Measurements from ENCODE around the gene BUB3. TPM values are rescaled to one million over a fixed set of nuclear protein-coding genes. Genes with fewer than 3 reads are reported as not detected.

BUB3 gene
- total RNA-seq, 1 donor from 2014 or later: 36.5 TPM

DNA sequence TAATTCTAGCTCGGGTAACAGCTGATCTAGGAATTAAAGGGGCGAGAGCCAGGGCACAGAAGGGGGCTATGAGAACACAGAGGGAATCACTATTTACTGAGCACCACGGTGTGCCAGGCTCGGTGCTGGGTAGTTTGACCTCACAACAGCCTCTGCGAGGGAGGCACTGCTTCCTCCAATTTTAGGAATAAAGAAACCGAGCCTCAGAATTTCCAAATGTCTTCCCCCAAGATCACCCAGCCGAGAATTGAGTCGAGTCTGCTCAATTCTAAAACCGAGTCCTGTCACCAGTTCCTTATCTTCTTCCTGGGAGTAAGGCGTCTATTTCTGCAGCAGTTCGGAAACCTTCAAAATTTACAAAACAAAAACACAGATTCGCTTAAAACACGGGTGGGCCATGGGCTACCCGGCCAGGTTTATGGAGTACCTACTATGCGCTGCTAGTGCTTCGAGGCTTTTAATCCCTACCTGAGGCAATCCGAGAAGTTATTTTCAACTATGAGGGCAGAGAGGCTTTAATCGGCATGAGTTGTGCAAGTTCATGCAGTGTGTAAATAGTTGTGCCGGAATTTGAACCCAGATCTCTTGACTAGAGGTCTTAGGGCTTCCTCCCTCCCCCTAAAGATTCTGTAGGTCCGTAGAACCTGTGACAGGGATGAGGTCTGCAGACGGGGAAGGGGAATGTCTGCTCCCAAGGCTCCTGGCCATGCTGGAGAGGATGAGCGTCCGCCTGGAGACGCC is 7.1 kb upstream of the BUB3 start:
- H3K27me3 ChIP-seq (ENCODE audit: control insufficient read depth in 3 of 3, insufficient read depth in 3 of 3, low read length in 3 of 3): peaks cover 96 to 99% (median 98%) of the 10 kb centered on the region in 3 donors
- H3K27ac ChIP-seq (ENCODE audit: low read depth, low read length): no peak overlapping the region
- H3K4me3 ChIP-seq (ENCODE audit: low read length in 3 of 3): no peak overlapping the region
- H3K9ac ChIP-seq (ENCODE audit: low read depth in 1 of 3, low read length in 3 of 3): no peak overlapping the region
- H3K9me3 ChIP-seq (ENCODE audit: control insufficient read depth in 3 of 3, low read length in 3 of 3): no peaks in the 10 kb centered on the region
- H3K4me1 ChIP-seq (ENCODE audit: control insufficient read depth in 3 of 3, insufficient read depth in 3 of 3, low read length in 3 of 3): peaks cover 16 to 49% (median 25%) of the 10 kb centered on the region in 3 donors
- no peaks in the 10 kb centered on the region for H3K36me3 ChIP-seq (ENCODE audit: control insufficient read depth in 3 of 3, insufficient read depth in 3 of 3, low read length in 3 of 3)

DNA sequence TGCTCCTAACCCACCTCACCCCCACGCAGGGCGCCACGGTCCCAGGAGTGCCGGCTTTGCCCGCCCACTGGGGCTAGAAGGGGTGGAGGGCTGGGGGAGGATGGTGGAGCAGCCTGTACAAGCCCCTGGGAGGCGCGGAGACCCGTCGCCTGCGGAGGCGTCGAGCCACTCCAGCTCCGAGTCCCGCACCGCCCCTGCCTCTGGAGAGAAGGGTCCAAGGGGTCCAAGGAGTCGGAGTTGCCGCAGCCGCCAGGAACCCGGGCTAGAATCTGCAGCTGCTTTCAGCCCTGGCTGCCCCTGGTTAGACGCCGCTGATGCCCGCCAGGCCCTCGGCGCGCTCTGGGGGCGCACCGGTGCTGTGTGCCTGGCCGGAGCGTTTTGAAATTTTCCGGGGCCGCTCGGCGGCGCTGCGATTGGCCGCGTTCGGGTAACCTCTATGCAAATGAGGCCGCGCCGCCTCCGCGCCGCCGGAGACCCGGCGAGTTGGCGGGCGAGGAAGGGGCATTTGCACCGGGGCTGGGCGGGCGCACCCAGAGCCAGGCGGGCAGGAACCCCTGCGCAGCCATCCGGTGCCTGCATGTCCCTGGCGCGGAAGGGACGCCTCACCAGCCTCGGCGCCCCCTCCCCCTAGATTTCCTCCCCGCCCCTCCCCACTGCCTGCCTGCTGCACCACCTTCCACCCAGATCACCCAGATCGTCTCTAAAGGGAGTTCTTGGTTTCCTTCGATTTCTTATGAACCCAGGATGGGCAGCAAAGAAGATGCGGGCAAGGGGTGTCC is 6.4 kb upstream of the BUB3 start, which contains the start of gene HMX2:
TSS of gene HMX2 (plus strand) at position 502 of the 779 bp plus-strand sequence. CDS start at position 745, 243 bp downstream.
- no peak within 1 kb of the TSS for H3K9ac ChIP-seq (ENCODE audit: low read depth in 1 of 3, low read length in 3 of 3)
- no peak within 1 kb of the TSS for H3K27ac ChIP-seq (ENCODE audit: low read depth, low read length)
- H3K4me3 ChIP-seq (ENCODE audit: low read length in 3 of 3): no peak within 1 kb of the TSS
- peaks cover 16 to 45% (median 25%) of the 10 kb centered on the region in 3 donors for H3K4me1 ChIP-seq (ENCODE audit: control insufficient read depth in 3 of 3, insufficient read depth in 3 of 3, low read length in 3 of 3)
- H3K36me3 ChIP-seq (ENCODE audit: control insufficient read depth in 3 of 3, insufficient read depth in 3 of 3, low read length in 3 of 3): no peaks in the 10 kb centered on the region
- no peaks in the 10 kb centered on the region for H3K9me3 ChIP-seq (ENCODE audit: control insufficient read depth in 3 of 3, low read length in 3 of 3)
- peaks cover 96 to 99% (median 98%) of the 10 kb centered on the region in 3 donors for H3K27me3 ChIP-seq (ENCODE audit: control insufficient read depth in 3 of 3, insufficient read depth in 3 of 3, low read length in 3 of 3)

DNA sequence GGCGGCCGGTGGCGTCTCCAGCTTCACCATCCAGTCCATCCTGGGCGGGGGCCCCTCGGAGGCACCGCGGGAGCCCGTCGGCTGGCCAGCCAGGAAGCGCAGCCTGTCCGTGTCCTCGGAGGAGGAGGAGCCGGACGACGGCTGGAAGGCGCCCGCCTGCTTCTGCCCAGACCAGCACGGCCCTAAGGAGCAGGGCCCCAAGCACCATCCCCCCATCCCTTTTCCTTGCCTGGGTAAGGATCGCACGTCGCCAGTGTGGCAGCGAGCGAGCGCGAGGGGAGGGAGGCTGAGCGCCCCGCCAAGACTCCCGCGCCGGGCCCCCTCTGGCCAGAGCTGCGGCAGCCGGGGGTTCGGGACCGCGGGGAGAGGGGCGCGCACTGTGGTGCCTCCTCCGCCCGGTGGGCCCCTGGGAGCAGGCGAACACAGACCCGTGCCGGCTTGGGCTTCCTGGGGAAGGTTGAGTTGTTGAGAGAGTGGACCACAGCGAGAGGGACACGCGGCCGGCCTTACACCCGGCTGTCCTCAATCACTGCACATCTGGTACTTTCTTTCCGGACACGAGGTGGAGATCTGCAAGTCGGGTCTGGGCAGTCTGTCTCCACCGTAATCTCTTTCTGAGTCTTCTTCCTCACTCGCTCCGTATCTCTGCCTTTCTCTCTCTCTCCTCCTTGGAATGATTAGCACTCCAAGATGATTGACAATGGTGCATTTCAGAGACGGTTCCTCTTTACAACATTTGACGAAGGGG is 5.6 kb upstream of the BUB3 start:
- H3K4me1 ChIP-seq (ENCODE audit: control insufficient read depth in 3 of 3, insufficient read depth in 3 of 3, low read length in 3 of 3): peaks cover 16 to 45% (median 25%) of the 10 kb centered on the region in 3 donors
- H3K9ac ChIP-seq (ENCODE audit: low read depth in 1 of 3, low read length in 3 of 3): no peak overlapping the region
- H3K4me3 ChIP-seq (ENCODE audit: low read length in 3 of 3): no peak overlapping the region
- peaks cover 93 to 98% (median 95%) of the 10 kb centered on the region in 3 donors for H3K27me3 ChIP-seq (ENCODE audit: control insufficient read depth in 3 of 3, insufficient read depth in 3 of 3, low read length in 3 of 3)
- no peak overlapping the region for H3K27ac ChIP-seq (ENCODE audit: low read depth, low read length)
- H3K9me3 ChIP-seq (ENCODE audit: control insufficient read depth in 3 of 3, low read length in 3 of 3): no peaks in the 10 kb centered on the region
- H3K36me3 ChIP-seq (ENCODE audit: control insufficient read depth in 3 of 3, insufficient read depth in 3 of 3, low read length in 3 of 3): no peaks in the 10 kb centered on the region

DNA sequence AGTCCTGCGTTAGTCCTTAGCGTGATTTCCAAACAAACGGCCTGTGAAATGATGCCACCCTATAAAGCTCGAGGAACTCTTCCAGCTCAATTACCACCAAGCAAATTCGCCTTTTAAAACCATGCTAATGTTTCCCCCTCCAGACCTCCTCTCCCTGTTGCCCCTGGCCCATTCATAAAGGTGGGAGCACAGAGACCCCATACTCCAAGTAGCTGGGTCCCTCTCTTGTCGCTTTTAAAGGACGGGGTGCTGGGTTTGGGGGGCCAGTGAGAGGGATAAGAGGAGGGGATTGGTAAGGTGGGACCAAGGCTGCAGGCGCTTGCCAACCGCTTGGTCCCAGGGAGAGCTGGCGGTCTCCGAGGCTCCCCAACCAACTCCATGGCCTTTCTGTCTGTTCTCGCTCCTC is 5.0 kb upstream of the BUB3 start:
- Histone ChIP-seq H3K9ac (ENCODE audit: low read depth in 1 of 3, low read length in 3 of 3) (no peak overlapping the region), H3K36me3 (ENCODE audit: control insufficient read depth in 3 of 3, insufficient read depth in 3 of 3, low read length in 3 of 3) (no peaks in the 10 kb centered on the region), H3K4me3 (ENCODE audit: low read length in 3 of 3) (peak overlapping the region in 2 of 3 donors; percentile 58 to 67), H3K4me1 (ENCODE audit: control insufficient read depth in 3 of 3, insufficient read depth in 3 of 3, low read length in 3 of 3) (peaks cover 16 to 45% (median 25%) of the 10 kb centered on the region in 3 donors), H3K9me3 (ENCODE audit: control insufficient read depth in 3 of 3, low read length in 3 of 3) (no peaks in the 10 kb centered on the region), H3K27me3 (ENCODE audit: control insufficient read depth in 3 of 3, insufficient read depth in 3 of 3, low read length in 3 of 3) (peaks cover 87 to 93% (median 89%) of the 10 kb centered on the region in 3 donors), H3K27ac (ENCODE audit: low read depth, low read length) (no peak overlapping the region)

DNA sequence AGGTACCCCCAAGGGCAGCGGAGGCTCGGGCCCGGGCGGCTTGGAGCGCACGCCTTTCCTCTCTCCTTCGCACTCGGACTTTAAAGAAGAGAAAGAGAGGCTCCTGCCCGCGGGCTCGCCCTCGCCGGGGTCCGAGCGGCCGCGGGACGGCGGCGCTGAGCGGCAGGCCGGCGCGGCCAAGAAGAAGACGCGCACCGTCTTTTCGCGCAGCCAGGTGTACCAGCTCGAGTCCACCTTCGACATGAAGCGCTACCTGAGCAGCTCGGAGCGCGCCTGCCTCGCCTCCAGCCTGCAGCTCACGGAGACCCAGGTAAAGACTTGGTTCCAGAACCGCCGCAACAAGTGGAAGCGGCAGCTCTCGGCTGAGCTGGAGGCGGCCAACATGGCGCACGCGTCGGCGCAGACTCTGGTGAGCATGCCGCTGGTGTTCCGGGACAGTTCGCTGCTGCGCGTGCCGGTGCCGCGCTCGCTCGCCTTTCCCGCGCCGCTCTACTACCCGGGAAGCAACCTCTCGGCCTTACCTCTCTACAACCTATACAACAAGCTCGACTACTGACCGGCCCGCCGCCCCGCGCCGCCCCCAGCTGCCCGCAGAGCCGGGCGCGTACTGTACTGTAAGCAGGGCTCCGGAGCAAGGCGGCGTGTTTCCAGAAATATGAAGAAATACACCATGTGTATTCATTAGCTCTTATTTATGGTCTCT is 4.5 kb upstream of the BUB3 start:
- Histone ChIP-seq H3K27ac (ENCODE audit: low read depth, low read length) (no peak overlapping the region), H3K4me1 (ENCODE audit: control insufficient read depth in 3 of 3, insufficient read depth in 3 of 3, low read length in 3 of 3) (peaks cover 16 to 46% (median 25%) of the 10 kb centered on the region in 3 donors), H3K4me3 (ENCODE audit: low read length in 3 of 3) (peak overlapping the region; percentile 41 to 67 (median 58)), H3K36me3 (ENCODE audit: control insufficient read depth in 3 of 3, insufficient read depth in 3 of 3, low read length in 3 of 3) (no peaks in the 10 kb centered on the region), H3K9ac (ENCODE audit: low read depth in 1 of 3, low read length in 3 of 3) (no peak overlapping the region), H3K27me3 (ENCODE audit: control insufficient read depth in 3 of 3, insufficient read depth in 3 of 3, low read length in 3 of 3) (peaks cover 82 to 88% (median 83%) of the 10 kb centered on the region in 3 donors), H3K9me3 (ENCODE audit: control insufficient read depth in 3 of 3, low read length in 3 of 3) (no peaks in the 10 kb centered on the region)

DNA sequence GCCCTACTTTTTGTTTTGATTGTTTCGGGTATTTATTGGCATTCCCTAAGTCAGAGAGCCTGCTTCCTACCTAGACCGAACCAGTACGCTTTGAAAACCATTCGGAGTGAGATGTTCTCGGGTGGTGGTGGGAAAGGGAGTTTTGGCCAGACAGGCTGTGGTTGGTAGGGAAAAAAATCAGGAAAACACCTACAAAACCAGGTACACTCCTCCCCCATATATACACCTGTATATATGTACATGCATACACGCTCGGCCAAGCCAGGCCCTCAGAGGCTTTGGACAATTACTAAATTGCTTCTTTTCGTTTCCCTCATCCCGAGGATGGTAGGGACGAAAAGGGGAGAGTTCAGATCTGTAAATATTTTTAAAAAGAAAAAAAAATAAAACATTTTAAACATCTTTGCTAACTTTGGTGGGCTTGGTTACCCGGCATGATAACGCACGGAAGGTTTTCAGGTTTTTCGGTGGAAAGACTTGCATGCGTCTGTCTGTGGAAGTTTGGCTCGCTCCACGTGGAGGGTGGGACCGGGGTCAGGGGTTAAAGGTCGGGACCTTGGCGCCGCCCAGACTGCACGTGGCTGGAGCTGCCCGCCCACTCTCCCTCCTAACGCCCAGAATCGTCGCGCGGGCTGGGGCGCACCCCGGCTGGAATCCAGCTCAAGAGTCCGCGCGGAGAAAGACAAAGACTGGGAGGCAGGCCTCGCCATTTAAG is 3.8 kb upstream of the BUB3 start:
- Histone ChIP-seq H3K9me3 (ENCODE audit: control insufficient read depth in 3 of 3, low read length in 3 of 3) (no peaks in the 10 kb centered on the region), H3K36me3 (ENCODE audit: control insufficient read depth in 3 of 3, insufficient read depth in 3 of 3, low read length in 3 of 3) (no peaks in the 10 kb centered on the region), H3K4me3 (ENCODE audit: low read length in 3 of 3) (peak overlapping the region in 2 of 3 donors; percentile 52 to 58), H3K4me1 (ENCODE audit: control insufficient read depth in 3 of 3, insufficient read depth in 3 of 3, low read length in 3 of 3) (peaks cover 21 to 49% (median 32%) of the 10 kb centered on the region in 3 donors), H3K27ac (ENCODE audit: low read depth, low read length) (no peak overlapping the region), H3K9ac (ENCODE audit: low read depth in 1 of 3, low read length in 3 of 3) (no peak overlapping the region), H3K27me3 (ENCODE audit: control insufficient read depth in 3 of 3, insufficient read depth in 3 of 3, low read length in 3 of 3) (peaks cover 75 to 81% (median 76%) of the 10 kb centered on the region in 3 donors)

DNA sequence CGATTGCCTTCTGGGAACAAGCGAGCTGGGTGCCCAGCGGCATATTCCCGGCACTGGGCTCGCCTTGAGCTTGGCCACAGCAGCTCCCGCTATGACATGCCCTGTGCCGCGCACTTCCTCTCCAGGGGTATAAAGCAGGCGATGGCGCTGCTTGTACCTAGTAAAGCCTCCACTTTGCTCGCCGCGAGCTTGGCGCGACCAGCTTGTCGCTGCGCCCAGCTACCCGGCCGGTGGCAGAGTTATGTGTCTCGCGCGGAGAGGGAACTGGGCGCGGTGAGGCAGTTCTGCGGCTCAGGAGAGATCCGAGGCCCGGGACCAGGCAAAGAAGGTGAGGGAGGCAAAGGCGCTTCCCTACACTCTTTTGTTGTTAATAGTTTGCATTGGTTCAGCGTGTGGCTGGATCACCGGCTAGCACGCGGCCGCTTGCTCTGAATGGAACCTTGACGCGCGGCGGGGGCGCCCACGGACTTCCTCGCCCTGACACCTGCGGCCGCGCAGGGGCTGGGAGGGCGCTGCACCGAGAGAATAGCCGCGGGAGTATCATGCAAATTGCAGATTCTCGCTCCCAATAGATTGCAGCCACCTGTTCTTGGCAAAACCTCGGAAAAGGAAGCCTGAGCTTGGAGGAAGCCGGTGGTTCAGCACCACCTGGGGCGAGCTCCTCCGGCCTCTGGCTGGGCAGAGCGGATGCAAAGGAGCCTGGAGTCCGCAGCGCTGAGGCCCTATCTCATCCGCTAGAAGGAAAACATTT is 3.0 kb upstream of the BUB3 start:
- H3K27me3 ChIP-seq (ENCODE audit: control insufficient read depth in 3 of 3, insufficient read depth in 3 of 3, low read length in 3 of 3): peaks cover 67 to 73% (median 69%) of the 10 kb centered on the region in 3 donors
- H3K4me1 ChIP-seq (ENCODE audit: control insufficient read depth in 3 of 3, insufficient read depth in 3 of 3, low read length in 3 of 3): peaks cover 21 to 48% (median 29%) of the 10 kb centered on the region in 3 donors
- H3K4me3 ChIP-seq (ENCODE audit: low read length in 3 of 3): peak overlapping the region in 2 of 3 donors; percentile 51 to 52

DNA sequence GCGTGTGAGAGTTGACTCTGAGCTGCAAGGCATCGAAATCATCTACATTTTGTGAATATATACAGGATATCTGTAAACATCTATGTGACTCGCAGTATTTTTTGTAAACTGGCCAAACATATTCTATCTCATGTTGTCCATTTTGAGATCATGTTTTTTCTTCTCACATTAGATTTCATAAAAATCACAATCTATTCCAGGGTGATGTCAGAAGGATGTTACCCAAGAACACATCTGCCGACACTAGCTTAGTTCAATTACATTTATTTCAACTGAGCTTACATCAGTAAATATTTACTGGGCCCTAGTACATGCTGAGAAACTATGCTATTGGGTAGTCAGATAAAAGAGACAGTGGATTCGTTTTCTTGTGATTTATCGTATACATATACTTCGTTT is 2.5 kb upstream of the BUB3 start:
- Histone ChIP-seq H3K9ac (ENCODE audit: low read depth in 1 of 3, low read length in 3 of 3) (no peak overlapping the region), H3K27ac (ENCODE audit: low read depth, low read length) (no peak overlapping the region), H3K27me3 (ENCODE audit: control insufficient read depth in 3 of 3, insufficient read depth in 3 of 3, low read length in 3 of 3) (peaks cover 62 to 68% (median 66%) of the 10 kb centered on the region in 3 donors), H3K9me3 (ENCODE audit: control insufficient read depth in 3 of 3, low read length in 3 of 3) (no peaks in the 10 kb centered on the region), H3K4me3 (ENCODE audit: low read length in 3 of 3) (no peak overlapping the region), H3K36me3 (ENCODE audit: control insufficient read depth in 3 of 3, insufficient read depth in 3 of 3, low read length in 3 of 3) (peaks cover 0 to 5% (median 4%) of the 10 kb centered on the region in 3 donors), H3K4me1 (ENCODE audit: control insufficient read depth in 3 of 3, insufficient read depth in 3 of 3, low read length in 3 of 3) (peaks cover 21 to 46% (median 28%) of the 10 kb centered on the region in 3 donors)

More for the DNA sequence above, 3.0 kb upstream of the BUB3 start:
- Histone ChIP-seq H3K36me3 (ENCODE audit: control insufficient read depth in 3 of 3, insufficient read depth in 3 of 3, low read length in 3 of 3) (peaks cover 0 to under 1% (median under 1%) of the 10 kb centered on the region in 3 donors), H3K27ac (ENCODE audit: low read depth, low read length) (no peak overlapping the region), H3K9ac (ENCODE audit: low read depth in 1 of 3, low read length in 3 of 3) (peak overlapping the region in 1 of 3 donors; percentile 50), H3K9me3 (ENCODE audit: control insufficient read depth in 3 of 3, low read length in 3 of 3) (no peaks in the 10 kb centered on the region)
